Neural cell (in vitro differentiated cells): Measurements from ENCODE around the gene SLC27A2. TPM values are rescaled to one million over a fixed set of nuclear protein-coding genes. Genes with fewer than 3 reads are reported as not detected.

Experiments used
- H2AFZ ChIP-seq: fragments of 200-600, 300-800 bp; sonication (generic), shearing (Covaris generic); 2 replicates; pipeline ENCODE4 v1.6.0; 2014; ENCODE audit warnings: low read depth, mild to moderate bottlenecking, antibody characterized with exemption, low read length, moderate library complexity
- H3F3A ChIP-seq: fragments of 200-600 bp; shearing (Covaris generic); 2 replicates; pipeline ENCODE4 v1.6.1; 2016; ENCODE audit warnings: mild to moderate bottlenecking, moderate library complexity, mixed read lengths, antibody characterized with exemption, low read length; ENCODE audit not compliant: insufficient read depth, poor library complexity, severe bottlenecking
- H3K27ac ChIP-seq: fragments of 200-600, 300-800 bp; sonication (generic), shearing (Covaris generic); 2 replicates; pipeline ENCODE4 v1.5.1; 2014; ENCODE audit warnings: mild to moderate bottlenecking, low read length, moderate library complexity
- H3K27me3 ChIP-seq: fragments of 300-800, 200-600 bp; sonication (generic), shearing (Covaris generic); 2 replicates; pipeline ENCODE4 v1.6.0; 2014; ENCODE audit warnings: mild to moderate bottlenecking, low read depth, low read length, moderate library complexity; ENCODE audit not compliant: insufficient read depth
- H3K36me3 ChIP-seq: fragments of 300-800, 200-600 bp; sonication (generic), shearing (Covaris generic); 2 replicates; pipeline ENCODE4 v1.5.1; 2014; ENCODE audit warnings: mild to moderate bottlenecking, antibody characterized with exemption, low read length, moderate library complexity; ENCODE audit not compliant: insufficient read depth
- H3K4me2 ChIP-seq: fragments of 300-800, 200-600 bp; sonication (generic), shearing (Covaris generic); 2 replicates; pipeline ENCODE4 v1.6.0; 2014; ENCODE audit warnings: mild to moderate bottlenecking, low read length
- H3K4me3 ChIP-seq: fragments of 300-800, 200-600 bp; sonication (generic), shearing (Covaris generic); 2 replicates; pipeline ENCODE4 v1.5.1; 2014; ENCODE audit warnings: mild to moderate bottlenecking, low read length, moderate library complexity
- H3K79me2 ChIP-seq: fragments of 200-600 bp; shearing (Covaris generic); replicated peaks from 2 replicates; pipeline ENCODE4 v1.6.0; 2014; ENCODE audit warnings: mild to moderate bottlenecking, low read length, moderate library complexity; ENCODE audit not compliant: insufficient read depth
- H3K9ac ChIP-seq: fragments of 300-800, 200-600 bp; sonication (generic), shearing (Covaris generic); 2 replicates; pipeline ENCODE4 v1.6.1; 2016; ENCODE audit warnings: mild to moderate bottlenecking, low read length, mixed read lengths
- H3K9me2 ChIP-seq: fragments of 200-600 bp; shearing (Covaris generic); 2 replicates; pipeline ENCODE4 v1.6.1; 2016; ENCODE audit warnings: mild to moderate bottlenecking, low read length, mixed read lengths; ENCODE audit not compliant: insufficient read depth
- H3K9me3 ChIP-seq: fragments of 200-600, 300-800 bp; sonication (generic), shearing (Covaris generic); 2 replicates; pipeline ENCODE4 v1.6.1; 2016; ENCODE audit warnings: mild to moderate bottlenecking, mixed run types, low read length, moderate library complexity, mixed read lengths
- H4K20me1 ChIP-seq: fragments of 200-600 bp; shearing (Covaris generic); 2 replicates; pipeline ENCODE4 v1.6.1; 2016; ENCODE audit warnings: mild to moderate bottlenecking, mixed run types; ENCODE audit not compliant: insufficient read depth
- EP300 ChIP-seq: fragments of 450-650 bp; conservative IDR thresholded peaks from 2 replicates; pipeline ENCODE4 v1.6.1; 2014; ENCODE audit warnings: antibody characterized with exemption, mild to moderate bottlenecking, moderate library complexity; ENCODE audit not compliant: poor library complexity, severe bottlenecking
- EZH2 ChIP-seq: fragments of 200-600, 300-800 bp; shearing (Covaris generic), sonication (generic); IDR thresholded peaks from 2 replicates; pipeline ENCODE4 v1.6.1; 2014; ENCODE audit warnings: antibody characterized with exemption, low read length, borderline replicate concordance, mild to moderate bottlenecking; ENCODE audit not compliant: insufficient read depth, poor library complexity, severe bottlenecking
- MXI1 ChIP-seq: fragments of 450-650 bp; conservative IDR thresholded peaks from 2 replicates; pipeline ENCODE4 v1.6.1; 2014; ENCODE audit warnings: antibody characterized with exemption, mild to moderate bottlenecking; ENCODE audit not compliant: poor library complexity, severe bottlenecking
- POLR2AphosphoS5 ChIP-seq: IDR thresholded peaks from 2 replicates; pipeline ENCODE4 v1.6.1; 2012
- RAD21 ChIP-seq: fragments of 450-650 bp; conservative IDR thresholded peaks from 2 replicates; pipeline ENCODE4 v1.6.1; 2014; ENCODE audit warnings: antibody characterized with exemption, mild to moderate bottlenecking, moderate library complexity
- SMC3 ChIP-seq: fragments of 450-650 bp; conservative IDR thresholded peaks from 2 replicates; pipeline ENCODE4 v1.6.1; 2014; ENCODE audit warnings: antibody characterized with exemption, mild to moderate bottlenecking, moderate library complexity; ENCODE audit not compliant: poor library complexity
- TAF1 ChIP-seq: IDR thresholded peaks from 2 replicates; pipeline ENCODE4 v1.6.1; 2012; ENCODE audit warnings: low read depth
- polyA plus RNA-seq: library from polyadenylated mRNA; depleted of rRNA; stranded (reverse); fragments of >200 nt; gene quantifications from 2 replicates; pipeline ENCODE4 v1.2.3, GENCODE V29; 2014
- TF ChIP-seq, protein P1 (sequence below): IDR thresholded peaks from 2 replicates; pipeline ENCODE4 v1.6.1; 2012; ENCODE audit warnings: borderline replicate concordance
- TF ChIP-seq, protein P2 (sequence below): fragments of 450-650 bp; IDR thresholded peaks from 2 replicates; pipeline ENCODE4 v1.5.1; 2014; ENCODE audit warnings: antibody characterized with exemption, mild to moderate bottlenecking, moderate library complexity; ENCODE audit not compliant: poor library complexity, severe bottlenecking

SLC27A2 gene
- polyA plus RNA-seq, 1 donor from 2014 or later = 3.5 TPM

DNA sequence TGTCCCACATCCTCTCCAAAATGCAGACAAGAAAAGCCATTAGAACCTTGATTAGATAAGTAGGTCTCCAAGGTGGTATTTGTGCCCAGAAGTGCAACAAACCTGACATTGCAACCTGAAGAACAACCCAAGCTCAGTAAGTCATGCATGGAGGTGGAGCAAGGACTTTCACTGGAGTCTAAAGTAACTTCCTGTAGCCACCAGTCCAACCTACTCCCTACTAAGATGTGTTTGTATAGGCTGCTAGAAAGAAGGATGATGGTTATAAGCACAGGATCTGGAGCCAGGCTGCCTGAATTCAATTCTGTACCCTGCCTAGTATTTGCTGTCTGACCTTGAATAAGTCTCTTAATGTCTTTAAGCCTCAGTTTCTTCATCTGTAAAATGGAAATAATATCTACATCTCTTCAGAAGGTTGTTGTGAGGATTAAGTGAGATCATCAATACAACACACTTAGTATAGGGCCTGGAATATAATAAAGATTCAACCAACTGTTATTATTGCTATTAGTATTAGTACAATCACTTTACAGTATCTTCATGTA lies 51.3 kb downstream of the SLC27A2 start:
- no peak overlapping the region for H3K27ac ChIP-seq
- no peaks in the 10 kb centered on the region for H3K36me3 ChIP-seq
- no peaks in the 10 kb centered on the region for H3K9me2 ChIP-seq
- H3K4me2 ChIP-seq = no peak overlapping the region
- H3K79me2 ChIP-seq = no peaks in the 10 kb centered on the region
- no peaks in the 10 kb centered on the region for H4K20me1 ChIP-seq
- H3K4me3 ChIP-seq = no peak overlapping the region
- TF ChIP-seq RAD21 (no peak), EP300 (no peak), MXI1 (no peak), EZH2 (no peak), TAF1 (no peak), SMC3 (no peak), POLR2AphosphoS5 (no peak)
- TF ChIP-seq, protein P1, sequence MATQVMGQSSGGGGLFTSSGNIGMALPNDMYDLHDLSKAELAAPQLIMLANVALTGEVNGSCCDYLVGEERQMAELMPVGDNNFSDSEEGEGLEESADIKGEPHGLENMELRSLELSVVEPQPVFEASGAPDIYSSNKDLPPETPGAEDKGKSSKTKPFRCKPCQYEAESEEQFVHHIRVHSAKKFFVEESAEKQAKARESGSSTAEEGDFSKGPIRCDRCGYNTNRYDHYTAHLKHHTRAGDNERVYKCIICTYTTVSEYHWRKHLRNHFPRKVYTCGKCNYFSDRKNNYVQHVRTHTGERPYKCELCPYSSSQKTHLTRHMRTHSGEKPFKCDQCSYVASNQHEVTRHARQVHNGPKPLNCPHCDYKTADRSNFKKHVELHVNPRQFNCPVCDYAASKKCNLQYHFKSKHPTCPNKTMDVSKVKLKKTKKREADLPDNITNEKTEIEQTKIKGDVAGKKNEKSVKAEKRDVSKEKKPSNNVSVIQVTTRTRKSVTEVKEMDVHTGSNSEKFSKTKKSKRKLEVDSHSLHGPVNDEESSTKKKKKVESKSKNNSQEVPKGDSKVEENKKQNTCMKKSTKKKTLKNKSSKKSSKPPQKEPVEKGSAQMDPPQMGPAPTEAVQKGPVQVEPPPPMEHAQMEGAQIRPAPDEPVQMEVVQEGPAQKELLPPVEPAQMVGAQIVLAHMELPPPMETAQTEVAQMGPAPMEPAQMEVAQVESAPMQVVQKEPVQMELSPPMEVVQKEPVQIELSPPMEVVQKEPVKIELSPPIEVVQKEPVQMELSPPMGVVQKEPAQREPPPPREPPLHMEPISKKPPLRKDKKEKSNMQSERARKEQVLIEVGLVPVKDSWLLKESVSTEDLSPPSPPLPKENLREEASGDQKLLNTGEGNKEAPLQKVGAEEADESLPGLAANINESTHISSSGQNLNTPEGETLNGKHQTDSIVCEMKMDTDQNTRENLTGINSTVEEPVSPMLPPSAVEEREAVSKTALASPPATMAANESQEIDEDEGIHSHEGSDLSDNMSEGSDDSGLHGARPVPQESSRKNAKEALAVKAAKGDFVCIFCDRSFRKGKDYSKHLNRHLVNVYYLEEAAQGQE = no peak
- TF ChIP-seq, protein P2, sequence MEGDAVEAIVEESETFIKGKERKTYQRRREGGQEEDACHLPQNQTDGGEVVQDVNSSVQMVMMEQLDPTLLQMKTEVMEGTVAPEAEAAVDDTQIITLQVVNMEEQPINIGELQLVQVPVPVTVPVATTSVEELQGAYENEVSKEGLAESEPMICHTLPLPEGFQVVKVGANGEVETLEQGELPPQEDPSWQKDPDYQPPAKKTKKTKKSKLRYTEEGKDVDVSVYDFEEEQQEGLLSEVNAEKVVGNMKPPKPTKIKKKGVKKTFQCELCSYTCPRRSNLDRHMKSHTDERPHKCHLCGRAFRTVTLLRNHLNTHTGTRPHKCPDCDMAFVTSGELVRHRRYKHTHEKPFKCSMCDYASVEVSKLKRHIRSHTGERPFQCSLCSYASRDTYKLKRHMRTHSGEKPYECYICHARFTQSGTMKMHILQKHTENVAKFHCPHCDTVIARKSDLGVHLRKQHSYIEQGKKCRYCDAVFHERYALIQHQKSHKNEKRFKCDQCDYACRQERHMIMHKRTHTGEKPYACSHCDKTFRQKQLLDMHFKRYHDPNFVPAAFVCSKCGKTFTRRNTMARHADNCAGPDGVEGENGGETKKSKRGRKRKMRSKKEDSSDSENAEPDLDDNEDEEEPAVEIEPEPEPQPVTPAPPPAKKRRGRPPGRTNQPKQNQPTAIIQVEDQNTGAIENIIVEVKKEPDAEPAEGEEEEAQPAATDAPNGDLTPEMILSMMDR = no peak
- H3F3A ChIP-seq = no peaks in the 10 kb centered on the region
- no peak overlapping the region for H2AFZ ChIP-seq
- no peaks in the 10 kb centered on the region for H3K27me3 ChIP-seq
- no peak overlapping the region for H3K9ac ChIP-seq
- H3K9me3 ChIP-seq = no peaks in the 10 kb centered on the region

GRCh38 chr15:50234764-50235163 lies 52.8 kb downstream of the SLC27A2 start:
- Histone ChIP-seq H3K27me3 (no peaks in the 10 kb centered on the region), H3K4me2 (no peak overlapping the region), H2AFZ (no peak overlapping the region), H3K4me3 (no peak overlapping the region), H3K9ac (no peak overlapping the region), H3K9me3 (no peaks in the 10 kb centered on the region), H3F3A (no peaks in the 10 kb centered on the region), H4K20me1 (no peaks in the 10 kb centered on the region), H3K36me3 (no peaks in the 10 kb centered on the region), H3K27ac (no peak overlapping the region), H3K9me2 (no peaks in the 10 kb centered on the region), H3K79me2 (no peaks in the 10 kb centered on the region)
- TF ChIP-seq RAD21 (no peak), MXI1 (no peak), SMC3 (no peak), EZH2 (no peak), TAF1 (no peak), POLR2AphosphoS5 (no peak), EP300 (no peak)
- TF ChIP-seq, protein P1 = no peak
- TF ChIP-seq, protein P2 = no peak
